ENCODE results near the gene LIN7A.

The LIN7A gene

DNA sequence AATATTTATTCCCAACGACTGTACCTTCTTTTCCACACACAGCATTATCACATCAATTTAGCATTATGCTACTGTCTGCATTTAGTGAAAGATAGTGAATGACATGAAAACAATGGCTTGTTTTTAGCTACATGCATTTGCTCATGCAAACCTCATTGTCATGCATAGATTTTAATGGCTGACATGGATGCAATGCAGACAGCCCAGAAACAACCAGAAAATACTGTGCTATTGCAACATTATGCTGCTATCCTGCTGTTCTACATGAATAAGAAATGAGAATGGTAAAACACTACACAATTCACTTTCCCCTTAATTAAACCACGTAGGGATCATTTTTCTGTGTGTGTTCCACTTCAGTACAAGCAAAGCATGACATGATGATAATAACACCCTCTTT lies 90.8 kb downstream of the LIN7A start:
- FAIRE-seq, result no peak

DNA sequence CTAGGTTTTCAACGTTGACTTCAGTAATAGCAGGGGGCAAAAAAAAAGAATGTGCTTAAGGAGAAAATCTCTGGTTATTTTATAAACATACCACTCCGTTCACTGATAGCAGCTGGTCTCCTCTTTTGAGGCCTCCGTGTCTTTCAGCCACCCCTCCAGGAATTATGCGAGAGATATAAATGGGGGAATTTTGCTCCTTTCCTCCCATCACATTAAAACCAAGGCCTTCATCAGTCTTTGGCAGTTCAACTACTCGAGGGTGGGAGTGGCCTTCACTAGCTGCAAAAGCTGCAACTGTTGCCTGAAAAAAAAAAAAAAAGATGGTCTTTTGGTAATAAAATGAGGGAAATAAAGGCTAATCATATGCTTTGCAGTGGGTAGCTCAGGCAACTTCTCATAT lies 92.1 kb downstream of the LIN7A start:
- FAIRE-seq (no peak), DNase-seq (ENCODE audit: insufficient read length, low spot score) (no peak)
- TF ChIP-seq, protein P1, sequence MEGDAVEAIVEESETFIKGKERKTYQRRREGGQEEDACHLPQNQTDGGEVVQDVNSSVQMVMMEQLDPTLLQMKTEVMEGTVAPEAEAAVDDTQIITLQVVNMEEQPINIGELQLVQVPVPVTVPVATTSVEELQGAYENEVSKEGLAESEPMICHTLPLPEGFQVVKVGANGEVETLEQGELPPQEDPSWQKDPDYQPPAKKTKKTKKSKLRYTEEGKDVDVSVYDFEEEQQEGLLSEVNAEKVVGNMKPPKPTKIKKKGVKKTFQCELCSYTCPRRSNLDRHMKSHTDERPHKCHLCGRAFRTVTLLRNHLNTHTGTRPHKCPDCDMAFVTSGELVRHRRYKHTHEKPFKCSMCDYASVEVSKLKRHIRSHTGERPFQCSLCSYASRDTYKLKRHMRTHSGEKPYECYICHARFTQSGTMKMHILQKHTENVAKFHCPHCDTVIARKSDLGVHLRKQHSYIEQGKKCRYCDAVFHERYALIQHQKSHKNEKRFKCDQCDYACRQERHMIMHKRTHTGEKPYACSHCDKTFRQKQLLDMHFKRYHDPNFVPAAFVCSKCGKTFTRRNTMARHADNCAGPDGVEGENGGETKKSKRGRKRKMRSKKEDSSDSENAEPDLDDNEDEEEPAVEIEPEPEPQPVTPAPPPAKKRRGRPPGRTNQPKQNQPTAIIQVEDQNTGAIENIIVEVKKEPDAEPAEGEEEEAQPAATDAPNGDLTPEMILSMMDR (IDR thresholded peaks at IDR 0.05; ENCODE audit: insufficient read depth, missing control alignments), result no peak

More for the DNA sequence above, 90.8 kb downstream of the LIN7A start:
- TF ChIP-seq, protein P1 (IDR thresholded peaks at IDR 0.05; ENCODE audit: insufficient read depth, missing control alignments), result no peak
- DNase-seq (ENCODE audit: insufficient read length, low spot score), result no peak

DNA sequence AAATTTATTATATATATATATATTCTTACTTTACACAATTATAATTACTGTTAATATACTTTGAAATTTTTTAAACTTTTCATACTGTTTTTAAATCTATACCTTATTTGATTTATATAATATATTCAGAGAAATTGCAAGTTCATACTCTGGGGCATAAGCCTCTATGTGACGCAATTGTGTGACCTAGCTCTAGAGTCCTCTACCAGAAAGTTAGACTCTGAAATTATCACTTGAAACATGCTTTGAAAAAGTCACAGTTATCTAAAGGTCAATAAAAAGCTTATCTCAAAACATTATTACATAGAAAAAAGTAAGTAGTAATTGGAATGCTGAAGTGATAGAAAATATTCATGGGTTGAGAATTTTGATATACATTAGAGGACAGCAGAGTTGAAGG lies 93.8 kb downstream of the LIN7A start:
- TF ChIP-seq, protein P1 (IDR thresholded peaks at IDR 0.05; ENCODE audit: insufficient read depth, missing control alignments), result no peak
- no peak for FAIRE-seq
- DNase-seq (ENCODE audit: insufficient read length, low spot score), result no peak

DNA sequence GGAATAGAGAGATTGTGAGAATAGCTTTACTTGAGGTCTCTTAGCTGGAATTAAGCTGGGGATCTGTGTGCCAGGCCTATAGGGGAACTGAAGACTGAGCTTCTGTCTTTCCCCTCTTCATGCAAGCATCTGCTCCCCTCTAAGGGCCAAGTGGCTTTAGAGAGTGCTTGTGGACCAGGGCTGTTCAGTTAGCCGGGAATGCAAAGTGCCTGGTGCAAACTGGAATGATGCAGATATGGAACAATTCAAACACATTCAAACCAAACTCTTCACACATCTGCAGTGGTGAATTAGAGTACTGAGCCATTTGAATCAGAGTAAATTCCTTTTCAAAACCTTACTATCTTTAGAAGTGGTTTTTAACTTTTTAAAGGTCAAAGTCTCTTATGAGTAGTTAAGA lies 99.0 kb downstream of the LIN7A start:
- DNase-seq (ENCODE audit: insufficient read length, low spot score), result no peak
- FAIRE-seq, result no peak
- TF ChIP-seq, protein P1 (IDR thresholded peaks at IDR 0.05; ENCODE audit: insufficient read depth, missing control alignments), result no peak

DNA sequence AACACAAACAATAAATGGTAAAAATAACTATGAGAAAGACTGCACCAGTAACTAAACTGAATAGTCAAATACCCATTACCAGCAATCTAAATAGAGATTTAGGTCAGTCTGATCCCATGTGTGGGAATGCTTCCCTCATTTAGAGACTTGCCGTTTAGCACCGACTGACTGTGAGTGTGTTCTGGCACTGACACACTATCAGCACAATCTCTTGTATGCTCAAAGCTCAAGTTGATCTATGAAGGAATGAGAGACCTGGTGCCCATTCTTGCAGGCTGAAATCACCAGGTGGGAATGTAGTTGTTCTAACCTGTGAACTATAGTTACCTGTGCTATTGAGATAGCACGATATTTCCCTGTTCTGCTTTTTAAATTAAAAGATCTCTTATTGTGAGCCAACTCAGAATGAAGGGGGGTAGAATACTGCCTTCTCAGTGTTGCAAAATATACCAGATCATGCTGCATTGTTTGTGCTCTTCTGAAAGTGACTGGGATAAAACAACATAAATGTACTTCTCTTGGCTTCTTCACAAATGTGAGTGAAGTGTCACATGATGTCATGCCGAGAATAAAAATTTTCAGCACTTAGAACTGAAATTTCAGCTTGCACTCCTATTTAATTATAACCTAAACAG lies 99.6 kb downstream of the LIN7A start:
- TF ChIP-seq, protein P1 (IDR thresholded peaks at IDR 0.05; ENCODE audit: insufficient read depth, missing control alignments), result no peak
- DNase-seq (ENCODE audit: insufficient read length, low spot score), result no peak
- no peak for FAIRE-seq

DNA sequence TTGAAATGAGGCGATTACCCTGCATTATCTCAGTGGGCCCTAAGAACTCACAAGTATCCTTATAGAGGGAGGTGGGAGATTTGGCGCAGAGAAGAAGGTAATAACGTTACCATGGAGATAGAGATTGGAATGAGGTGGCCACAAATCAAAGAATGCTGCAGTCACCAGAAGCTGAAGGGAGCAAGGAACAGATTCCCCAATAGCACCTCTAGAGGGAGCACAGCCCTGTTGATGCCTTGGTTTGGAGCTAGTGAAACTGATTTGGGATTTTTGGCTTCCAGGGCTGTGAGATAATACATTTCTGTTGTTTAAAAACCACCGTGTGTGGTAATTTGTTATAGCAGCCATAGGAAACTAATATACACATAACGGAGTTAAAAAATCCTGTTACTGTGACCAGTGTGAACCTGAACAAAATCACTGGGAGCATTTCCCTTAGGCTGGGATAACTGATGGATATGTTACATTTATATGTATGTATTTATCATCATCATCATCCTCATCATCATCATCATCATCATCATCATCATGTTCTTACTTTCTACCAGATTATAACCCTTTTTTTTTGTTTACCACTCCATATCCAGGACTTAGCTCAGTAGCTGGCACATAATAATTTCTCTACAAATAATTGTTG lies 100.3 kb downstream of the LIN7A start:
- TF ChIP-seq, protein P1 (IDR thresholded peaks at IDR 0.05; ENCODE audit: insufficient read depth, missing control alignments), result peak; percentile 62
- peak; percentile 60 for FAIRE-seq

DNA sequence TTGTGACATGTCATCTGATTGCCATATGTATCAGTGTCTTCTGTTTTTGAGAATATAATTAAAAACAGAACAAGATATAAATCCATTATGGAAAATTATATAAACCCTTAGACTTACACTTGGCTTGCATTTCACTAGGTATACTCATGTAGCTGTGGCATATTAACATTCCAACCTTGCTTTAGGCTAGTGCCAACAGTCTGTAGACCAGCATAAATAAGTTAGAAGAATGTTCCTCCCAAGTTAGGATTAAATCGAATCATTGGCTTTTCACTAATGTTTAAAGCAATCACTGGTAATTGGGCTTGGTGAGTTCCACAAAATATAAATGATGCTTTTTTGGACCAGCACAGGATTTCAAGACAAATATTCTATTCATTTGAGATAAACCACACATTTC lies 103.0 kb downstream of the LIN7A start:
- no peak for FAIRE-seq
- TF ChIP-seq, protein P1 (IDR thresholded peaks at IDR 0.05; ENCODE audit: insufficient read depth, missing control alignments), result no peak

More for the DNA sequence above, 100.3 kb downstream of the LIN7A start:
- DNase-seq (ENCODE audit: insufficient read length, low spot score), result no peak

More for the DNA sequence above, 103.0 kb downstream of the LIN7A start:
- no peak for DNase-seq (ENCODE audit: insufficient read length, low spot score)
